ENCODE results near the gene LIMS2.

Gene LIMS2

GRCh38 chr2:127681976-127682857 is 6.9 kb upstream of the LIMS2 start:
- H3K36me3 ChIP-seq, result no peaks in the 10 kb centered on the region
- H3K4me2 ChIP-seq, result peak overlapping the region in 10 of 11 experiments; percentile 80 to 99 (median 92); a peak in 20 of 22 replicates
- H3K27ac ChIP-seq, result peak overlapping the region in 6 of 11 experiments; percentile 64 to 87 (median 84); a peak in 11 of 22 replicates
- H3K4me1 ChIP-seq, result peaks cover 19 to 61% (median 55%) of the 10 kb centered on the region in 10 experiments
- TF ChIP-seq Cebpa-rat (IDR thresholded peaks at IDR 0.05), result no peak
- H3K9ac ChIP-seq, result peak overlapping the region in 7 of 11 experiments; percentile 64 to 86 (median 79); a peak in 11 of 22 replicates
- peak overlapping the region in 5 of 10 experiments; percentile 41 to 57 (median 50); a peak in 5 of 20 replicates for H3K4me3 ChIP-seq
- H4K20me1 ChIP-seq, result peaks cover 0 to 15% (median 0%) of the 10 kb centered on the region in 11 experiments; a peak in 3 of 22 replicates
- peaks cover 0 to under 1% (median 0%) of the 10 kb centered on the region in 11 experiments; a peak in 5 of 22 replicates for H3K9me3 ChIP-seq (replicated peaks in 1 of 11)
- peaks cover 18 to 43% (median 23%) of the 10 kb centered on the region in 11 experiments for H3K27me3 ChIP-seq

DNA sequence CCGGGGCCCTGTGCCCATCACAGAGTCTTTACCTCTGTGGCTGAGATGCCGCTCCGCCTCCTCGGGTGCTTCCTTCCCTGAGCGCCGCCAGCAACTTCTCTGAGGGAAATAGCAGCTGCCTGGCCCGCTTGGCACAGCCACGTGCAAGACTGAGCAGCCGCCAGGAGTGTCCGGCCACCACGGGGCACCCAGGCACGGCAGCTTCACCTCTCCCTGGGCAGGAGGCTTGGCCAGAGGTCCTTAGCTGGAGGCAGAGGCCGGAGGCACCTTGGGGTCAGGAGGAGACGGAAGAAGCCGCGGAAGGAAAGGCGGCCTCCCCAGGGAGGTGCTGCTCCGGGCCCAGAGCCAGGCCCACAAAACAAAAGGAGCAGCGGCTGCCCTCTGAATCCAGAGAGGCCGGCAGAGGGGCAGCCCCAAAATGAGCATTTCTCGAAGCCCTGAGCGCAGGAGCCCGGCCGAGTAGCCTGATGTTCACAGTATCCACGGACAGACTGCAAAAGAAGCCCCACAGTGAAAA is 6.0 kb upstream of the LIMS2 start:
- Histone ChIP-seq H3K4me2 (peak overlapping the region; percentile 80 to 99 (median 92)), H3K27ac (peak overlapping the region in 9 of 11 experiments; percentile 49 to 87 (median 64); a peak in 18 of 22 replicates), H3K9me3 (replicated peaks in 1 of 11) (no peaks in the 10 kb centered on the region), H3K4me3 (peak overlapping the region in 9 of 10 experiments; percentile 21 to 57 (median 49); a peak in 17 of 20 replicates), H3K27me3 (peaks cover 27 to 52% (median 32%) of the 10 kb centered on the region in 11 experiments), H3K36me3 (no peaks in the 10 kb centered on the region), H4K20me1 (peaks cover 0 to 15% (median 7%) of the 10 kb centered on the region in 11 experiments; a peak in 4 of 22 replicates), H3K4me1 (peaks cover 19 to 61% (median 55%) of the 10 kb centered on the region in 10 experiments), H3K9ac (peak overlapping the region in 10 of 11 experiments; percentile 2 to 86 (median 68); a peak in 19 of 22 replicates)
- no peak for TF ChIP-seq Cebpa-rat (IDR thresholded peaks at IDR 0.05)

DNA sequence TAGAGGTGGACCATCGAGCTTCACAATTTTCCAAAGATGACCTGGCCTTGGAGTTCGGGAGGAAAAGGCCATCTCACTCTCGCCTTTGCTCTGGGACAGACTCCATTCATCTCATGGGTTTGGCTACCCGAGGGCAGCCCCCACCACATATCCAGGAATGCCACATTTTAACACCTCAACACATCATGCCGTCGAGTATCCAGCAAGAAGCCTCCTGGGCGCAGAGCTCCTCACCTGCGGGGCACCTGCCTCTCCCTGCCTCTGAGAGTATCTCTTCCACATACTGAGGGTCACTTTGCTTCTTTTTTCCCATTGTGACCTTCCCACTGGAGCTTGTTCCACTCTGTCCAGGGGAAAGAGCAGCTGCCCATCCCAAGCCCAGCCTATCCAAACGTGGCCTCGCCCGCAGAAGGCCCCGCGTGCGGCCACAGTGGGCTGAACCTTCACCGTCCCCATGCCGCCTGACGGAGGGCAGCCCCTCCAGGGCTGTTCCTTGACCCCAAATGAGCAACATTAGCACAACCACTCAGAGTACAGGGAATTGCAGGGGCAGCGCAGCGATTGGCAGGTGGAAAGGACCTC is 5.5 kb upstream of the LIMS2 start:
- H3K9me3 ChIP-seq (replicated peaks in 1 of 11), result no peaks in the 10 kb centered on the region
- H4K20me1 ChIP-seq, result peaks cover 0 to 19% (median 7%) of the 10 kb centered on the region in 11 experiments; a peak in 7 of 22 replicates
- H3K4me1 ChIP-seq, result peaks cover 19 to 67% (median 58%) of the 10 kb centered on the region in 10 experiments
- H3K27me3 ChIP-seq, result peaks cover 32 to 58% (median 37%) of the 10 kb centered on the region in 11 experiments
- peak overlapping the region; percentile 80 to 99 (median 92) for H3K4me2 ChIP-seq
- H3K4me3 ChIP-seq, result peak overlapping the region in 9 of 10 experiments; percentile 21 to 57 (median 49); a peak in 17 of 20 replicates
- H3K9ac ChIP-seq, result peak overlapping the region in 9 of 11 experiments; percentile 2 to 86 (median 68); a peak in 14 of 22 replicates
- peak overlapping the region in 7 of 11 experiments; percentile 60 to 87 (median 84); a peak in 14 of 22 replicates for H3K27ac ChIP-seq
- H3K36me3 ChIP-seq, result no peaks in the 10 kb centered on the region
- no peak for TF ChIP-seq Cebpa-rat (IDR thresholded peaks at IDR 0.05)

DNA sequence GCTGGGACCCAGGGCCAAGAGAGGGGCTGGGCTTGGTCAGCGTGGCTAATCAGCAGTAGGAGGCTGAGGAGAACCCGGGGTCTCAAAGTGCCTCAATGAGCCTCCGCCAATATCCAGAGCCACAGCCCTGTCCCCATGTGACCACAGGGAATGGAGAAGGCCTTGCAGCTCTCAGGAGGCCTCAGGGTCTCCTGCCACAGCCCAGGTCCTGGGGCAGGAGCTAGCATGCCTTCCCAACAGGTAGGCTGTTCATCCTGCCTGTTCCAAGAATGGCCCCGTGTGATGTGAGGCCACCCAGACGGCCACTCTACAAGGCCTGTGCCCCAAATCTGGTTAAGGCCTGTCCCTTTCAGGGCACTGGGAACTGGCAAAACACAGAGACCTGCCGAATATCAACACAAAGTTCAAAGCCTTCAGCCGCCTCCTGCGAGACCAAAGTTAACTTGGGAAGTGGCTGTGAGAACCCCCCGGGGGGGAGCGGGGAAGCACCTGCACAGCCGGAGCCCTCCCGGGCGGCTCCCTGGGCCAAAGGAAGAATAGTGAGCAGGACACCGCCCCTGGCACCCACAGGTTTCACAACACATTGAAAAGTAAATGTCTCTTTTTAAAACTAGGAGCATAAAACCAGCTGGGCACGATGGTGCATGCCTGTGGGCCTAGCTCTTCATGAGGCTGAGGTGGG is 4.5 kb upstream of the LIMS2 start:
- Histone ChIP-seq H3K4me3 (peak overlapping the region in 4 of 10 experiments; percentile 1 to 57 (median 32); a peak in 4 of 20 replicates), H4K20me1 (peaks cover 0 to 23% (median 7%) of the 10 kb centered on the region in 11 experiments; a peak in 8 of 22 replicates), H3K36me3 (no peaks in the 10 kb centered on the region), H3K9ac (peak overlapping the region in 5 of 11 experiments; percentile 7 to 86 (median 80); a peak in 10 of 22 replicates), H3K4me2 (peak overlapping the region; percentile 7 to 99 (median 92); a peak in 20 of 22 replicates), H3K9me3 (replicated peaks in 1 of 11) (no peaks in the 10 kb centered on the region), H3K27ac (peak overlapping the region in 6 of 11 experiments; percentile 64 to 87 (median 84); a peak in 10 of 22 replicates), H3K4me1 (peaks cover 19 to 71% (median 64%) of the 10 kb centered on the region in 10 experiments), H3K27me3 (peaks cover 40 to 65% (median 46%) of the 10 kb centered on the region in 11 experiments)
- peak in 4 of 11 experiments; percentile 14 to 79 (median 68); a peak in 6 of 22 replicates for TF ChIP-seq Cebpa-rat (IDR thresholded peaks at IDR 0.05)

DNA sequence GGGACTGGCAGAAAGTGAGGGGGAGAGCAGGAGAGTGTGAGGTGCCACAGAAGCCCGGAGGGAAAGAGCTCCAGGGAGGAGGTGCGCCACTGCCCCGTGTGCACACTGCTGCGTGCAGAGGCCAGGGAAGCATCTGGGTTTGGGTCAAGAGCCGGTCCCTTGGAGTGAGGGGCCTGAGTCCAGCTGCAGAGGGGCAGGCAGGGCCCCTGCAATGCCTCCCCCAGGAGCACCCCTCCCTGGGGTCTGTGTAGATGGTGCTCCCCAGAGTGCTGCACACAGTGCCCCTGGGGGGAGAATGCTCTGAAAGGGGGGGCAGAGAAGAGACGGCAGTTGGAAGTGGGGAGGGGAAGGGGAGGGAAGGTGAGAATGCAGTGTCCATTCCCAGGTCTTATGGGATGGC is 3.7 kb upstream of the LIMS2 start:
- Histone ChIP-seq H4K20me1 (peaks cover 0 to 31% (median 16%) of the 10 kb centered on the region in 11 experiments; a peak in 15 of 22 replicates), H3K27ac (peak overlapping the region in 4 of 11 experiments; percentile 84 to 87 (median 86); a peak in 6 of 22 replicates), H3K9ac (peak overlapping the region in 3 of 11 experiments; percentile 79 to 83 (median 80); a peak in 5 of 22 replicates), H3K27me3 (peaks cover 48 to 73% (median 54%) of the 10 kb centered on the region in 11 experiments), H3K36me3 (no peaks in the 10 kb centered on the region), H3K4me2 (peak overlapping the region in 8 of 11 experiments; percentile 87 to 99 (median 93); a peak in 17 of 22 replicates), H3K9me3 (replicated peaks in 1 of 11) (no peaks in the 10 kb centered on the region), H3K4me1 (peaks cover 27 to 76% (median 70%) of the 10 kb centered on the region in 10 experiments), H3K4me3 (no peak overlapping the region; a peak in 1 of 20 replicates)
- TF ChIP-seq Cebpa-rat (IDR thresholded peaks at IDR 0.05), result no peak

DNA sequence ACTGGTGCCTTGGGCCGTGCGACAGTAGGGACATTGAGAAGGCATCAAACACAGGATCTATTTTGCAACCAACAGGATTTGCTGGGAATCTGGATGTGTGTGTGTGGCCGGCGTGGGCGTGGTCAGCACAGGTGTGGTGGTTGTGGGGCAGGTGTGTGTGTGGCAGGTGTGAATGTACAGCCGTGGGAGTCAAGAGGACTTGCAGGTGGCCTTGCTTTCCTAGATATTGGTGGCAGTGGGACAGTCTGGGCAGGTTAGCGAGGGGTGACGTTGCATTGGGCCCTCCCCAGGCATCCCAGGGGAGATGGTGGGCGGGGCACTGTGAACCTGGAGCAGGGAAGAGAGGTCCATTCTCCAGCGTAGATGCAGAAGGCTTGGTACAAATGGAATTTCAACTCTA is 3.2 kb upstream of the LIMS2 start:
- no peaks in the 10 kb centered on the region for H3K9me3 ChIP-seq (replicated peaks in 1 of 11)
- peak overlapping the region in 7 of 11 experiments; percentile 87 to 99 (median 94); a peak in 13 of 22 replicates for H3K4me2 ChIP-seq
- H4K20me1 ChIP-seq, result peaks cover 0 to 35% (median 20%) of the 10 kb centered on the region in 11 experiments; a peak in 15 of 22 replicates
- peaks cover 53 to 78% (median 59%) of the 10 kb centered on the region in 11 experiments for H3K27me3 ChIP-seq
- TF ChIP-seq Cebpa-rat (IDR thresholded peaks at IDR 0.05), result no peak
- peaks cover 32 to 76% (median 71%) of the 10 kb centered on the region in 10 experiments for H3K4me1 ChIP-seq
- no peak overlapping the region; a peak in 1 of 22 replicates for H3K27ac ChIP-seq
- H3K36me3 ChIP-seq, result no peaks in the 10 kb centered on the region
- H3K4me3 ChIP-seq, result no peak overlapping the region
- no peak overlapping the region for H3K9ac ChIP-seq

GRCh38 chr2:127676906-127677305 is 1.6 kb upstream of the LIMS2 start:
- Histone ChIP-seq H3K4me2 (no peak overlapping the region), H3K4me3 (no peak overlapping the region), H3K36me3 (no peaks in the 10 kb centered on the region), H3K27ac (no peak overlapping the region), H4K20me1 (peaks cover 0 to 52% (median 28%) of the 10 kb centered on the region in 11 experiments; a peak in 15 of 22 replicates), H3K27me3 (peaks cover 57 to 86% (median 69%) of the 10 kb centered on the region in 11 experiments), H3K9ac (no peak overlapping the region), H3K9me3 (replicated peaks in 1 of 11) (no peaks in the 10 kb centered on the region), H3K4me1 (peaks cover 46 to 71% (median 60%) of the 10 kb centered on the region in 10 experiments)
- TF ChIP-seq Cebpa-rat (IDR thresholded peaks at IDR 0.05), result no peak

Data from BLaER1 treated with 17β-estradiol and CSF1 and Interleukin-3, amounts not matched to agents 10 nM and 100 nM (cell line).